ENCODE data around the gene PSMA5.
A peak's percentile ranks its signal among the peaks of the same experiment; 100 is the strongest.

The PSMA5 gene

GRCh38 chr1:109354929-109355328 lies 71.3 kb downstream of the PSMA5 start:
- Histone ChIP-seq H3K9ac (ENCODE audit: low read depth in 1 of 2, low read length in 2 of 2) (no peak overlapping the region), H3K9me3 (ENCODE audit: control insufficient read depth in 1 of 2, low read length in 2 of 2) (no peaks in the 10 kb centered on the region), H3K27ac (ENCODE audit: low read depth, low read length) (no peak overlapping the region), H3K4me1 (ENCODE audit: control insufficient read depth in 1 of 2, insufficient read depth in 2 of 2, low read length in 2 of 2) (peaks cover 28 to 41% of the 10 kb centered on the region in 2 donors), H3K4me3 (ENCODE audit: low read depth in 1 of 2, low read length in 2 of 2) (no peak overlapping the region), H3K36me3 (ENCODE audit: control insufficient read depth in 1 of 2, insufficient read depth in 2 of 2, low read length in 2 of 2) (peaks cover 0 to 12% of the 10 kb centered on the region in 2 donors), H3K27me3 (ENCODE audit: control insufficient read depth in 1 of 2, insufficient read depth in 2 of 2, low read length in 2 of 2) (no peaks in the 10 kb centered on the region)

GRCh38 chr1:109351457-109351856 lies 74.8 kb downstream of the PSMA5 start:
- no peak overlapping the region for H3K27ac ChIP-seq (ENCODE audit: low read depth, low read length)
- H3K36me3 ChIP-seq (ENCODE audit: control insufficient read depth in 1 of 2, insufficient read depth in 2 of 2, low read length in 2 of 2), result peaks cover 0 to 29% of the 10 kb centered on the region in 2 donors
- H3K4me1 ChIP-seq (ENCODE audit: control insufficient read depth in 1 of 2, insufficient read depth in 2 of 2, low read length in 2 of 2), result peaks cover 22 to 31% of the 10 kb centered on the region in 2 donors
- peak overlapping the region; percentile 7 to 27 for H3K4me3 ChIP-seq (ENCODE audit: low read depth in 1 of 2, low read length in 2 of 2)
- no peaks in the 10 kb centered on the region for H3K27me3 ChIP-seq (ENCODE audit: control insufficient read depth in 1 of 2, insufficient read depth in 2 of 2, low read length in 2 of 2)
- peak overlapping the region in 1 of 2 donors; percentile 1 for H3K9ac ChIP-seq (ENCODE audit: low read depth in 1 of 2, low read length in 2 of 2)
- no peaks in the 10 kb centered on the region for H3K9me3 ChIP-seq (ENCODE audit: control insufficient read depth in 1 of 2, low read length in 2 of 2)

- H3K4me3 ChIP-seq (ENCODE audit: low read depth in 1 of 2, low read length in 2 of 2), result no peak overlapping the region
- H3K4me1 ChIP-seq (ENCODE audit: control insufficient read depth in 1 of 2, insufficient read depth in 2 of 2, low read length in 2 of 2), result peaks cover 22 to 31% of the 10 kb centered on the region in 2 donors
Measured at GRCh38 chr1:109350655-109351054, 75.6 kb downstream of the PSMA5 start.

GRCh38 chr1:109350182-109350581 lies 76.1 kb downstream of the PSMA5 start:
- no peaks in the 10 kb centered on the region for H3K9me3 ChIP-seq (ENCODE audit: control insufficient read depth in 1 of 2, low read length in 2 of 2)
- H3K27ac ChIP-seq (ENCODE audit: low read depth, low read length), result no peak overlapping the region
- H3K4me3 ChIP-seq (ENCODE audit: low read depth in 1 of 2, low read length in 2 of 2), result no peak overlapping the region
- H3K4me1 ChIP-seq (ENCODE audit: control insufficient read depth in 1 of 2, insufficient read depth in 2 of 2, low read length in 2 of 2), result peaks cover 22 to 31% of the 10 kb centered on the region in 2 donors
- no peaks in the 10 kb centered on the region for H3K27me3 ChIP-seq (ENCODE audit: control insufficient read depth in 1 of 2, insufficient read depth in 2 of 2, low read length in 2 of 2)
- no peak overlapping the region for H3K9ac ChIP-seq (ENCODE audit: low read depth in 1 of 2, low read length in 2 of 2)
- H3K36me3 ChIP-seq (ENCODE audit: control insufficient read depth in 1 of 2, insufficient read depth in 2 of 2, low read length in 2 of 2), result peaks cover 0 to 34% of the 10 kb centered on the region in 2 donors

More at GRCh38 chr1:109350655-109351054, 75.6 kb downstream of the PSMA5 start:
- Histone ChIP-seq H3K9me3 (ENCODE audit: control insufficient read depth in 1 of 2, low read length in 2 of 2) (no peaks in the 10 kb centered on the region), H3K27ac (ENCODE audit: low read depth, low read length) (no peak overlapping the region), H3K9ac (ENCODE audit: low read depth in 1 of 2, low read length in 2 of 2) (no peak overlapping the region), H3K27me3 (ENCODE audit: control insufficient read depth in 1 of 2, insufficient read depth in 2 of 2, low read length in 2 of 2) (no peaks in the 10 kb centered on the region), H3K36me3 (ENCODE audit: control insufficient read depth in 1 of 2, insufficient read depth in 2 of 2, low read length in 2 of 2) (peaks cover 0 to 29% of the 10 kb centered on the region in 2 donors)

All from duodenal mucosa (tissue), 2 donors.